OCI-LY1 (cell line): ENCODE results near the gene MYO5B.

Experiments
- H2AFZ ChIP-seq: fragments of 200-600 bp; sonication (generic), shearing (Covaris generic); 2 replicates; pipeline ENCODE4 v1.6.0; 2014; ENCODE audit warnings: antibody characterized with exemption, mild to moderate bottlenecking, low read length
- H3F3A ChIP-seq: fragments of 200-600 bp; sonication (generic), shearing (Covaris generic); 2 replicates; pipeline ENCODE4 v1.6.0; 2014; ENCODE audit warnings: mild to moderate bottlenecking, antibody characterized with exemption, low read length, moderate library complexity; ENCODE audit not compliant: insufficient read depth
- H3K27ac ChIP-seq: fragments of 200-600 bp; sonication (generic); 2 replicates; pipeline ENCODE4 v1.5.1; 2014; ENCODE audit warnings: low read length, mixed run types, mild to moderate bottlenecking, low read depth; ENCODE audit not compliant: poor library complexity, severe bottlenecking
- H3K27me3 ChIP-seq: fragments of 200-600 bp; sonication (generic); 2 replicates; pipeline ENCODE4 v1.6.0; 2014; ENCODE audit warnings: antibody characterized with exemption, mild to moderate bottlenecking, low read length, moderate library complexity; ENCODE audit not compliant: insufficient read depth
- H3K36me3 ChIP-seq: fragments of 200-600 bp; sonication (generic); 2 replicates; pipeline ENCODE4 v1.6.1; 2014; ENCODE audit warnings: mild to moderate bottlenecking, antibody characterized with exemption, low read length, moderate library complexity, mixed read lengths; ENCODE audit not compliant: insufficient read depth
- H3K4me1 ChIP-seq: fragments of 200-600 bp; sonication (generic); 2 replicates; pipeline ENCODE4 v1.5.1; 2014; ENCODE audit warnings: mild to moderate bottlenecking, low read length, moderate library complexity; ENCODE audit not compliant: insufficient read depth, severe bottlenecking
- H3K4me2 ChIP-seq: fragments of 200-600 bp; sonication (generic), shearing (Covaris generic); 2 replicates; pipeline ENCODE4 v1.6.1; 2014; ENCODE audit warnings: low read length
- H3K4me3 ChIP-seq: fragments of 200-600 bp; sonication (generic); 2 replicates; pipeline ENCODE4 v1.5.1; 2014; ENCODE audit warnings: low read length, low read depth, mild to moderate bottlenecking, mixed read lengths; ENCODE audit not compliant: poor library complexity, severe bottlenecking
- H3K79me2 ChIP-seq: fragments of 200-600 bp; shearing (Covaris generic); 2 replicates; pipeline ENCODE4 v1.6.1; 2016; ENCODE audit warnings: mixed run types, low read length, mixed read lengths; ENCODE audit not compliant: insufficient read depth
- H3K9ac ChIP-seq: fragments of 200-600 bp; sonication (generic), shearing (Covaris generic); 2 replicates; pipeline ENCODE4 v1.6.1; 2014; ENCODE audit warnings: mild to moderate bottlenecking, low read length, mixed read lengths
- H3K9me2 ChIP-seq: fragments of 200-600 bp; sonication (generic), shearing (Covaris generic); 2 replicates; pipeline ENCODE4 v1.6.1; 2014; ENCODE audit warnings: low read depth, mild to moderate bottlenecking, low read length, mixed read lengths
- H3K9me3 ChIP-seq: fragments of 200-600 bp; shearing (Covaris generic); 2 replicates; pipeline ENCODE4 v1.6.1; 2014; ENCODE audit warnings: low read length, mixed read lengths
- H4K20me1 ChIP-seq: fragments of 200-600 bp; sonication (generic), shearing (Covaris generic); 2 replicates; pipeline ENCODE4 v1.6.0; 2016; ENCODE audit warnings: mild to moderate bottlenecking, low read length; ENCODE audit not compliant: insufficient read depth
- EZH2 ChIP-seq: fragments of 200-600 bp; sonication (generic), shearing (Covaris generic); IDR thresholded peaks from 2 replicates; pipeline ENCODE4 v1.8.0; 2017; ENCODE audit warnings: borderline replicate concordance, mixed run types, mild to moderate bottlenecking, antibody characterized with exemption, low read length, moderate library complexity, mixed read lengths
- TF ChIP-seq, protein P1 (sequence below): fragments of 200-600 bp; sonication (generic), shearing (Covaris generic); IDR thresholded peaks from 2 replicates; pipeline ENCODE4 v1.5.1; 2017; ENCODE audit warnings: mild to moderate bottlenecking, antibody characterized with exemption, low read length, moderate library complexity, mixed read lengths

The MYO5B gene

DNA sequence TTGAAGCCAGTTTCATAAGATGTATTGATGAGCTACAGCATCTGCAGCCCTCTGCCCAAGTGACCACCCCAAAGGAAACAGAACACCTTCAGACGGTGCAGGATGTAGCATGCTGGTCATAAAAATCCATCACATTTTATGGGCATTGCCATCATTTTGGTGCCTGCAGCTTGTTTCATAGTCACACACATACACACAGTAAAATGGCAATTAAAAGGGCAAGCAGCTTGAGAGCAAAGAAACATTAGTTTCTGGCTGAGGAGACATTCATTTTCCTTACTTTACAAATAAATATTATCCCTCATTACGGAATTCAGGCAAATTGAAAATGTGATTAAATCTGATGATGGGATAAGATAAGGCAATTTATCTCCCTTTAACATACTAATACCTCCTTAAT is 13.4 kb downstream of the MYO5B start:
- Histone ChIP-seq H3F3A (no peaks in the 10 kb centered on the region), H2AFZ (no peak overlapping the region), H3K4me3 (no peak overlapping the region), H3K79me2 (no peaks in the 10 kb centered on the region), H3K36me3 (no peaks in the 10 kb centered on the region), H3K9ac (no peak overlapping the region), H3K9me2 (no peaks in the 10 kb centered on the region), H3K4me1 (no peaks in the 10 kb centered on the region), H3K27me3 (no peaks in the 10 kb centered on the region), H3K27ac (no peak overlapping the region), H3K4me2 (no peak overlapping the region), H3K9me3 (no peaks in the 10 kb centered on the region), H4K20me1 (no peaks in the 10 kb centered on the region)
- TF ChIP-seq, protein P1, sequence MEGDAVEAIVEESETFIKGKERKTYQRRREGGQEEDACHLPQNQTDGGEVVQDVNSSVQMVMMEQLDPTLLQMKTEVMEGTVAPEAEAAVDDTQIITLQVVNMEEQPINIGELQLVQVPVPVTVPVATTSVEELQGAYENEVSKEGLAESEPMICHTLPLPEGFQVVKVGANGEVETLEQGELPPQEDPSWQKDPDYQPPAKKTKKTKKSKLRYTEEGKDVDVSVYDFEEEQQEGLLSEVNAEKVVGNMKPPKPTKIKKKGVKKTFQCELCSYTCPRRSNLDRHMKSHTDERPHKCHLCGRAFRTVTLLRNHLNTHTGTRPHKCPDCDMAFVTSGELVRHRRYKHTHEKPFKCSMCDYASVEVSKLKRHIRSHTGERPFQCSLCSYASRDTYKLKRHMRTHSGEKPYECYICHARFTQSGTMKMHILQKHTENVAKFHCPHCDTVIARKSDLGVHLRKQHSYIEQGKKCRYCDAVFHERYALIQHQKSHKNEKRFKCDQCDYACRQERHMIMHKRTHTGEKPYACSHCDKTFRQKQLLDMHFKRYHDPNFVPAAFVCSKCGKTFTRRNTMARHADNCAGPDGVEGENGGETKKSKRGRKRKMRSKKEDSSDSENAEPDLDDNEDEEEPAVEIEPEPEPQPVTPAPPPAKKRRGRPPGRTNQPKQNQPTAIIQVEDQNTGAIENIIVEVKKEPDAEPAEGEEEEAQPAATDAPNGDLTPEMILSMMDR, result no peak
- no peak for TF ChIP-seq EZH2

DNA sequence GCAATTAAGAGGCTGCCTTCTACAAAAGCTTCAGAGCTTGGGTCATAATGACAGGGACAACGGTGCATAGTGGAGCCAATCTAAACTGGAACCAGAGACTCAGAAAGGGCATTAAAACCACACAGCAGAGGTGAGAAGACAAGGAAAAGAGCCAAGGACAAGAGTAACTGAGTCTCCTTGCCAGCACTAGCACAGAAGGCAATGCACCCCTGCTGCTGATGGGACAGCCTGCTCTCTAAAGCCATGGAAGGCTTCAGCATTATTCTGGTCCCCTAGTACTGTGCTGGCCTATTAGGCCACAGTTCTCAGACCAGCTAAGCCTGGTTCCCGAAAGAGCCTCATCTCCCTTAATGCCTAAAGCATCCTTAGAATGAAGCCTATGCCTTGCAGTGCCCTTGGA is 15.5 kb downstream of the MYO5B start:
- no peaks in the 10 kb centered on the region for H3K9me2 ChIP-seq
- no peaks in the 10 kb centered on the region for H4K20me1 ChIP-seq
- H3K4me2 ChIP-seq, result no peak overlapping the region
- H3K36me3 ChIP-seq, result no peaks in the 10 kb centered on the region
- TF ChIP-seq EZH2, result no peak
- TF ChIP-seq, protein P1, result no peak
- H3K27me3 ChIP-seq, result no peaks in the 10 kb centered on the region
- H3K4me1 ChIP-seq, result no peaks in the 10 kb centered on the region
- H3K9me3 ChIP-seq, result no peaks in the 10 kb centered on the region
- no peak overlapping the region for H3K27ac ChIP-seq
- no peak overlapping the region for H2AFZ ChIP-seq
- H3K9ac ChIP-seq, result no peak overlapping the region
- no peaks in the 10 kb centered on the region for H3F3A ChIP-seq
- H3K4me3 ChIP-seq, result no peak overlapping the region
- H3K79me2 ChIP-seq, result no peaks in the 10 kb centered on the region

DNA sequence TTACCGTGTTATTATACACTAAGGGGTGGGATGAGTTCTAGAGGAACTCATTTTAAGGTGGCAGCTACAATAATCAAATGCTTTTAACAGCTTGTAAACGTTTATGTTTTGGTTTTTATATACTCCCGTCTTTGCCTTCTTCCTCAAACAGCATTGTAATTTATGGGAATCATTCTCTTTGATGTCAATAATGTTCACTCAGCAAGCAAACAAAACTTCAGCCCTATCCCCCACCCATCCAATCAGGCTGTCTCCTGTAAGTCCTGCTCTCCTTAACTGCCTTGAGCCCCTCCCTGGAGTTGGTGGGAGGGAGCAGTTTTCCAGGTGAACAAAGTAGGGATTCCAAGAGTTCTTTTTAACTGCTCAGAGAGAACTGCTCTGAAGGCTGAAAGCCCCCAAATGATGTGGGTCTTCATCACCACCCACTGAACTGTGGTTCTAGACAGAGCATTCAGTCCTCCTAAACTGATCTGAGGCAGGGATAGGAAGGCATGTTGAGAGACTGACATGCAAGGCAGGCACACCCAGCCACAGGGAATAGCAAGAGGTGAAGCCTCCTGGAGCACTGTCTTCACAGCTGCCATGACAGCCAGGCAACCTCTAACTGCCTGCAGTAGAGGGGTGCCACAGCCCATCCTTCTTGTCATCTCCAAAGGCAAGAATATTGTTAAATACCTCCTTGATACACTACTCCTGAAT is 17.5 kb downstream of the MYO5B start:
- H3K9me2 ChIP-seq, result no peaks in the 10 kb centered on the region
- H3K27ac ChIP-seq, result no peak overlapping the region
- H3K27me3 ChIP-seq, result no peaks in the 10 kb centered on the region
- no peaks in the 10 kb centered on the region for H3K9me3 ChIP-seq
- H3K4me2 ChIP-seq, result no peak overlapping the region
- no peak overlapping the region for H2AFZ ChIP-seq
- no peaks in the 10 kb centered on the region for H3K79me2 ChIP-seq
- H3F3A ChIP-seq, result no peaks in the 10 kb centered on the region
- H3K4me1 ChIP-seq, result no peaks in the 10 kb centered on the region
- no peak overlapping the region for H3K4me3 ChIP-seq
- TF ChIP-seq EZH2, result no peak
- TF ChIP-seq, protein P1, result no peak
- H4K20me1 ChIP-seq, result no peaks in the 10 kb centered on the region
- H3K36me3 ChIP-seq, result no peaks in the 10 kb centered on the region
- no peak overlapping the region for H3K9ac ChIP-seq
